HuH-7 (cell line): ENCODE measurements around the gene TTC9C.
"Not testable (repeated sequence)": the region's sequence is repeated elsewhere in the genome, so short reads cannot be mapped to it uniquely, and the experiment has no call there.

ENCODE experiments used
- DNase-seq: peaks from one replicate; pipeline ENCODE4 v3.0.0; 2011; ENCODE audit warnings: low spot score

TTC9C gene

DNA sequence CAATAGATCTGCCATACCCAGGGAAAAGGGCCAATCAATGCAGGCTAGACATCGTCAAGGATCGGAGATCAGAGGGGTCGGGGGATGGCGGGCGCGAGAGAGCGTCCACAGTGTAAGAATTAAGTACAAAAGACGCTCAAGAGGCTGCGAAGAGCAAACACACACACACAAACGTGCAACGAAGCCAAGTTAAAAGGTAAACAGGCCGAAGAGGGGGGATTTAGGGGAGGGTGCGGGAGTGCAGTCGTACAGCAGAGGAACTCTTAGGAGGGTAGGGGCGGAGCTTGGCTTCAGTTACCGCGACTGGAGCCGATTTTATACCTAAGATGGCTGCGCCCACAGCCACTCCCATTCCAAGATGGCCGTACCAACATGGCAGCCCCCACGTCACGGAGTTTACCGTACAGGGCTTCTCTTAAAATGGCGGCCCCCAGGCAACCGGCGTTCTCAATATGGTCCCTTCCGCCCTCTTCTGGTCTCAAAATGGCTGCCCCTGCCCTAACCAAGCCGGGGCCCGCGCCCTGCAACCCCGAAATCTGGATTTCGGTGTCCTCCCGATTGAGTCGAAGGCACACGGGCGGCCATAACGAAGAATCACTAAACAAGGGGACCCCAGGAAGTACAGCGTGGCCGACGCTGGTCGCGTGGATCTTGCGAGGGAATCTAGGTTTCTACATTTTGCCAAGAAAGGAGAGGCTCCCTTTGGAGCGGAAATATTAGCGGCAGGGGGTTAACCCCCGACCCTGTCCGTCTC lies 18.9 kb upstream of the TTC9C start:
- no peak for DNase-seq

DNA sequence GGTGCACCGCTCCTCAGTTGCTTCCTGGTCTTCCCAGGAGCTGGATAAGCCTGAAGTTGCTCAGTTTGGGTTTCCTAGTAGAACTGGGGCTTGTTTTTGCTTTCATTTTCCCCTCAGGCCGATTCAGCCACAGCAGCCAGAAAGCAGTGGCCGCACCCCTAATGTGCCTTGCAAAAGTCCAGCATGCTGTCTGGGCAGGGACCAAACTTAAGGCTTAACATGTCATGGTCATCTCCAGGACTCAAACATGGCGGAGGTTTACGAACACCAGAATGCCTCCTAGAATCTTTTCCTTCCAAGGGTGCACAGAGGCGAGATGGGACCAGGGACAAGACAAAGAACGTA lies 18.3 kb upstream of the TTC9C start:
- no peak for DNase-seq

DNA sequence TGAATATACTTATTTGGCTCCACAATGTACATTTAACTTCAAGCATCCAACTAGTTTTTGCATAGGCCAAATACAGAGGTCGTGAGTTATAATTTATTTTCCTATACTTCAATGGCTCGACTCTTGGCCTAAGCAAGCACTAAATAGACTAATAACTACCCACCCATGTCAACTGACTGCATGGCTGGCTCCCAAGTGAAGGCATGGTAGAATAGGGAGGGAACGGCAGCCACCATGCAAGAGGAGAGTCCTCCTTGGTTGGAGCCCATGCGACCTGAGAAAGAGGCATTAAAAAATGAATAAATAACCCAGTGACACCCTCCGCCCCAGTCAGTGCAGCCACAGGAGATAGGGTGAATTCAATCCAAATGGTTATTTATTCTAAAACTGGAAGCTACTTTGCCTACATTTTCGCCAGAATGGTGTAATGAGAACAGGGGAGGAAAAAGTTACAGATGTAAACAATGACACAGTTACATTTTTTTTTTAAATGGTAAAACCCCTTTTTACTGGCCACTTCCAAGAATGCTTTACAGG lies 15.9 kb upstream of the TTC9C start:
- no peak for DNase-seq

DNA sequence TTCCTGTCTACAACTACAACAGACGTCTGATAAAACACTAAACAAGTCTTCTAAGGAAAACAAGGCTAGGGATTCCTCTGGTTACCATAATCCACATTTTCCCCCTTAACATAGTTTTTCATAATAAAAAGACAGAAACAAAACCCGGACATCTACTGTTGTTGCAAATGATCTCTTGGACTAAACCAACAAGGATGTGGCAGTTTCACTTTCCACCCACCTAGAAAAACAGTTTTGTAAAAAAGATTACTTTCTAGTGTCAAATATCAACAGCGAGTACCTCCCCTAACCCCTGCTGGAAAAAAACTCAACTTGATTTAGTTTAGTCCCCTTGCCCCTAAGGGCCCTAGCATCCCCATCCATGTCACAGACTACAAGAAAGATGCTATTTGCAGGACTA lies 15.4 kb upstream of the TTC9C start:
- no peak for DNase-seq

DNA sequence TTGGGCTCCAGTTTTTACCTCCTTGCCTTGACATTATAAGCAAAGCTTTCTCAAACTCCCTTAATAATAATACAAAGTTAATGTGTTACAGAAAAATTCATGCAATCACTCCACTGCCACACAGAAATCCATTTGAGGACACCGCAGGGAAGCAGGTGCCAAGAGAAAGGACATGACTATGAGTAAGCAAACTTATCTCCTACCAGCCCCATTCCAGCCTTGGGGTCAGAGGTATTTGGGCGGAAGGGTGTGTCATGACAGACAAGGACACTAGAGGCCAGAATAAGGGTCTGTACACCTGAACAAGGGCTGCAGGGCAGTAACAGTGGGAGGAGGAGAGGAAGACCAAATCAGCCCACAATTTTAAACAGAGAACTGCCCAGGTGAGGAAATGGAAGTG lies 14.9 kb upstream of the TTC9C start:
- no peak for DNase-seq

DNA sequence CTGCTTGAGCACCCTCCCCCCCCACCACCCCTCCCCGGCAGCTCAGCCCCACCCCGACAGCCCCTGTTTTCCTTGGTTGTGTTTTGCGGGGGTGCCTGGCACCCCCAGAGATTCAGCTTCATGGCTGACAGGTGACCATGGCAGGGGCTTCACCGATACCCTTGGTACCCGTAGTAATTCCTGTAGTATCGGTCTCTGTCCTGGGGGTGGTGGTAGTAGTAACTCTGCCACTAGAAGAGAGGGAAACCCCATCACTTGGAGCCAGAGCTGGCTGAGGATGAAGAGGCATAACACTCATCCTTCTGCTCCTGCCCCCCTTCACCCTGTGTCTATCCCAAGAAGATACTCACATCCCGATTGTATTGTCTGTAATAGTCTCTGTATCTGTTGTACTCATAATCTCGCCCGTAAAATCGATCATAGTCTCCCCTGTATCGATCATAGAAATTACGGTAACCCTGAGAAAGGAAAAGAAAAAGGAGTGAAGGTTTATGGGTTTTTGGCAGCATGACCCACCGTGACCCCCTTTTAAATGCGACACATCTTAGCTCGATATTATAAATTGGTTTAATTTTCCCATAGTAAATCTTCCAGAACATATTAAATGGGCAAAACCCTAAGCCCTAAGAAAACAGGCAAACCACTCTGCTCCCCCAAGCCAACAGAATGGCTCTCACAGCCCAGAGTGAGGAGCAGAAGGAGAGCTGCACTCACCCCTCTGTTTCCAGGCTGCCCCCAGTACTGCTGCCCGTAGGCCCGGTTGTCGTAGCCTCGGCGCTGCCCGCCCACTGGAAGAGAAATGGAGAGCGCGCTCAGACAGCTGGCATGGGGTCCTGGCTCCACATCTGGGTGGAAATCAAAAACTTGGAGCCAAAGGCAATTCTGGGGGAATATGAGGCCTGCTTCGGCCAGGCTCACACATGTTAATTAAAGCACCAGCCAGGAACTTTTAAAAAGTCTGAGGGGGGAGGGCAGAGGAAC lies 12.8 kb upstream of the TTC9C start:
- no peak for DNase-seq

DNA sequence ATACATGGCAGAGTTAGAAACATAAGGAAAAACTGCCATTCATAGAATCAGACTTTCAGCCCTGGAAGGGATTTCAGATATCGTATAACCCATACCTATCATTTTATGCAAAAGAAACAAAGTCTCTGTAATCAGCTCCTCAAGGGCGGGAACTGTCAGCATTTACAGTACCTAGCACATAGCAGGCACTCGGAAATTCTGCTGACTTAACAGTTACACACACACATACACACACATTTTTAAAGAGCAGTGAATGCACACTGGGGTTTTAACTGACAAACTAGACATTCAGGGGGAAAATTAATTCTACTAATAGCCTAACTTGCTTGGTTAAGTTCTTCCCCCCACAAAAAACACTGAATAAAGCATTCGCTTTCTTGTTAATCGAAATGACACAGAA lies 12.1 kb upstream of the TTC9C start:
- no peak for DNase-seq

DNA sequence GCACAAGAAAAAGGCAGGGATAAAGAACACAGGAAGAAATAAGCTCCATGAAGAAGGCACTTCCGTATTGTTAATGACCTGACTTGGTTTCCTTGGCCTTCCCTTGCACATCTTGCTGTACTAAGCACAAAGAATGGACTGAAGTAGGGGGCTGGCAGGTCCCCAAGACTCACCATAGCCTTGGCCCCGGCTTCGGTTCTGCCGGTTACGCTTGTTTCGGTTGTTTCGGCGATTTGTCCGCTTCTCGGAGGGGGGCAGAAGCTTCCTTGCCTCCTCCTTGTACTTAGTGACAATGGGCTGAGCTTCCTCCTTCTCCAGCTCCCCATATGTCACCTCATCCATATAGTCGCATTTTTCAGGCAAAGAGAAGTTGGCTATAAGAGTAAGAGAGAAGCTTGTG lies 11.5 kb upstream of the TTC9C start:
- no peak for DNase-seq

DNA sequence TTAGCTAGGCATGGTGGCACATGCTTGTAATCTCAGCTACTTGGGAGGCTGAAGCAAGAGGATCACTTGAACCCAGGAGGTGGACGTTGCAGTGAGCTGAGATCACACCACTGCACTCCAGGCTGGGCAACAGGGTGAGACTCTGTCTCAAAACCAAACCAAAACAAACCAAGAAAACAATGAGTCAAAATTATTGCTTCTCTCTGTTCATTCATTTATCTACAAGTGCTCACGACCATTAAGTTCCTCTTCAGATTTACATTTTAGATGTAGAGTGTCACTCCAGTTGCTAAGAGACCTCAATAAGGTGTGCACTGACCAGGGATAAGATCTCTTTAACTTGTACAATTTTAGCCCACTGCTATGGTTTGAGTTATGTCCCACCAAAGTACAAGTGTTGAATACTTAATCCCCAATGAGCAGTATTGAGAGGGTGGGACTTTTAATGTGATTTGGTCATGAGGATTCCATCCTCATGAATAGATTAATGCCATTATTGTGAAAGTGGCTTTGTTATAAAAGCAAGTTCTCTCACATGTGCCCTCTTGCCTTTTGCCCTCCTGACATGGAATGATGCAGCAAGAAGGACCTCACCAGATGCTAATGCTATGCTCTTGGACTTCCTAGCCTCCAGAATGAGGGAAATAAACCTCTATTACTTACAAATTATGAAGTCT lies 8.8 kb upstream of the TTC9C start:
- DNase-seq = no peak

DNA sequence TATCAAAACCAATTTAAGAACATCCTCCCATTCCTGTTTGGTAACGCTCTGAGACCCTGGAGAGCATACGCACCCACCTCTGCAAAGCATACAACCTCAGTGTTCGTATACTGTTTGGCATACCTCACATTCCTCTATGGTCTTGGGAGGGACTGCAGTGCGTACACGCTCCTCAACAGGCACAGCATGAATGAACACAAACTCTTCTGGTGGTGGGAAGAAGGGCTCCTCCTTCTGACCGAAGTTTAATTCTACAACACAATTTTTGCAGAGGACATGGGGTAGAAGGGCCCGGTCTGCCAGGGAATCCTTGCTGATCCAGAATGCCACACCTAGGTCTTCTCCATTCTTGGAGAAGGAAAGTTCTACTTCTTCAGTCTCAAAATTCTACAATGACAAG lies 6.3 kb upstream of the TTC9C start:
- DNase-seq = peak; percentile 29

DNA sequence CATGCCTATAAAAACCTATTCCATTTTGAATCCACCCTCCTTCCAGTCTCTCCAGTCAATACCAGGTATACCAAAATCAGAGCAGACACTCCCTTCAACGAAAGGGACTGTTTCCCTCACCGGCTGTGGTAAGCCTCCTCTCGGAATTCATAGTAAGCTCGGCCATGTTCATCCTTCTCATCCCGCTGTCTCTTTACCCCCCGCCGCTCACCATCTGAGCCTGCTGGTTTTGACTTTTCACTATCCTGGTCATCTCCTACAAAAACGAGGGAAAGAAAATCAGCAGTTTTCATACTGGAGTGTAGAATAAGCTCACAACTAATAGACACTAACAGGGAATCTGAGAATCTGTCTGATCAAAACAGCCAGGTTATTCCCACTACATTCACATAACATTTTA lies 4.1 kb upstream of the TTC9C start:
- no peak for DNase-seq

DNA sequence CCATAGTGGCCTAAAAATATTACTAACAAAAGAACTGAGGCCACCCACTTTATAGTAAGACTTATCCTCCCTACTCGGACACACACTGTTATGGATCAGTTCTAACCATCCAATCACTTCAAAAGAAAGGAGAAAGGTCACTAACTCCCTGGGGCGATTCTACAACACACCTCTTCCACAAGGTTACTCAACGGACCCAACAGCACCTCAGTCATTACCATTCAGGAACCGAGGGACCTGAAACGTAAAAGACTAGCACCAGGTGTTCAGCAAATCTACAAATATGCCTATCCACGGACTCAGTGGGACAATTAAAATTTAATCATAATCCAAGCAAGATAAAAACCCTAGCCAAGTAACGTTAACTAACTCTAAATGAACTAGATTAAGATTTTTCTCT lies 2.6 kb upstream of the TTC9C start:
- no peak for DNase-seq

DNA sequence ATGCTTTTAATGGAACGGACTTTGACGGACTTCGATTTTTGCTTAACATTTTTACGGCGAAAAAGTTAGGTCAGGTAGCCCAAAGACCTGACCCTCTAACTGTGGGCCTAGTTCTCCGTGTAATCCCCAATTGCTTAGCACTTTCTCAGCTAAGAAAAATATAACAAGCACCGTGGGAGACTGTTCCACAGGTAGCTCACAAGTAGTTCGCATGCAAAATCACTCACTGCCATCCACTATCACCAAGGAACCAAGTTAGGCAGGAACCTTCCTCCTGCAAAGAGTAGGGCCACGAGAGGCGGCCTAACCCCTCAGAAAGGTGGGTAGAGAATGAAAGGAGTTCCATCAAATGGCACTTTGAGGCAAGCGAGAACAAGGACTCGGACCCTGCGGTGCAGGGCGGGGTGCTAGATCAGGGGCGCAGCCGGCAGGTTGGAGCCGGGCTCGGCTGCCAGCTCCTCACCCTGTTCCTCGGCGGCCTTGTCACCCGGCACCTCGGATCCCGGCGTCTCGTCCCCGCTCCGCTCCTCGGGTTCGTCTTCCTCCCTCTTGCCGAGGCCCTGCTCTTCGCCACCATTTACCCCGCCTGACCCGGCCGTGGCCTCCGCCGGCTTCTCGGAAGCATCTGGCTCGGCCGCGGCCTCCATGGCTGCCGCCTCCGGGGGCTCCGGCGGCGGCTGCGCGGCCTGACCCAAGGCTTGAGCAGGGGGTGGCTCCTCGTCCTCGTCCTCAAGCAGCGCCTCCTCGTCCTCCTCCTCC lies 2.0 kb upstream of the TTC9C start:
- no peak for DNase-seq

DNA sequence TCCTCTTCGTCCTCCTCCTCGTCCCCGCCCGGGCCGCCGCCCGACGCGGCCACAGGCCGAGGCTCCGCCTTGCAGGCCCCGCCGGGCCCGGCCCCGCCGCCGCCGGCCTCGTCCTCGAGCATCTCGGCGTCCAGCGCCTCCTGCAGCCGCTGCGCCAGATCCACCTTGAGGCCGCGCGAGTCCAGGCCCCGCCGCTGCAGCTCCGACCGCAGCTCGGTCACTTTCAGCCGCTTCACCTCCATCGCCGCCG lies 1.4 kb upstream of the TTC9C start:
- DNase-seq = no peak

DNA sequence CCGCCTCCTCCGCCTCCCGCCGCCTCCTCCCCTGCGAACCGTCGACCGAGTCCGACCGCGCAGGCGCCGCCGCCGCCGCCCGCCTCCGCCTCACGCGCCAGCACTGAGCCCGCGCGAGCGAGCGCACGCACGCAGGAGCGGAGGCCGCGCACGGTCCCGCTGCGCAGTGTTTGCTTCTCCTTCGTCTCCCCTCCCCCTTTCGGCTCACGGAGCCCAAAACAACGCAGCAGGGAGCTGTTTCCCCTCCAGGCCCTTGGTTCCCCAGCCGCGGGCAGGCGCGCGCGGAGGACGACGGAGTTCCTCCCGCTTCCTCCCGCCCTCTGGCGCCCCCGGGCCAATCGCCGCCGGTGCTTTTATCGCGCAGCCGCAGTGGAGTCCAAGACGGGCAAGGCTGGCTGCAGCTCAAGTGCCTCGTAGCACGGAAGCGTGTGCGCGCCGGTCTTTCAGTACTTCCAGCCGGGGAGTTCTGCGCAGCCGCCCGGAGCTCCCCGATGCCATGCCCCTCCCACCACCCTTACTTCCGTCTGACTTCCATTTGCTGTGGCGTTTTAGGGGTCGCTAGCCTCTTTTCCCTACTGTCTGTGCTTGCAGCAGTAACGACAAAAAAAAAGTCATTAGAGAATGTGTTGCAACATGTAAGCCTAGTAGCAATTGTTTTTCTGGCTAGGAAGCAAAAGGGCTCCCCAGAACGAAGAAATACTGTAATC lies 968 bp upstream of the TTC9C start, which contains the start of gene HNRNPUL2:
Gene HNRNPUL2 (minus strand): TSS at position 293 of the 707 bp plus-strand sequence. CDS start 301 bp downstream, outside the sequence.
- peak; percentile 96 for DNase-seq

DNA sequence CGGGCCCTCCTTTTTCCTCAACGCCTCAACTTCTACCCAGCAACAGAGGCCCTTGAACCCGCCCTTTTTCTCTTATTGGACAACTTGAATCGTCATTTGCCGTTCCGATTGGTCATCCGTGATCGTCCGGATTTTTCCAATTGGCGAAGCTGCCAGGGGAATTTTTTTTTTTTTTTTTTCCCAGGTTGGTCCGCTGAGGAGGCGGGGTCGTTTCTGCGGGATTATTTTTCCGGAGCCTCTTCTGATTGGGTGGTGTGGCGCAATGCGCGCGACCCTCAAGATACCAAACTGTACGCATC lies 465 bp upstream of the TTC9C start:
- DNase-seq = peak; percentile 84

DNA sequence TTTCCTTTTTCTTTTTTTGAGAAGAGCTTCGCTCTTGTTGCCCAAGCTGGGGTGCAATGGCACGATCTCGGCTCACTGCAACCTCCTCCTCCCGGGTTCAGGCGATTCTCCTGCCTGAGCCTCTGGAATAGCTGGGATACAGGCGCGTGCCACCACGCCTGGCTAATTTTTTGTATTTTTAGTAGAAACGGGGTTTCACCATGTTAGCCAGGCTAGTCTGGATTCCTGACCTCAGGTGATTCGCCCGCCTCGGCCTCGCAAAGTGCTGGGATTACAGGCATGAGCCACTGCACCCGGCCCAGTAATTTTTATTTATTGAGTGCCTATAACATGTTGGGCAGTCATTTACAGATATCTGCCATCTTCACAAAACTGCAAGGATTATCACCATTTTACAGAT lies 1.8 kb downstream of the TTC9C start:
- not testable (repeated sequence) for DNase-seq

DNA sequence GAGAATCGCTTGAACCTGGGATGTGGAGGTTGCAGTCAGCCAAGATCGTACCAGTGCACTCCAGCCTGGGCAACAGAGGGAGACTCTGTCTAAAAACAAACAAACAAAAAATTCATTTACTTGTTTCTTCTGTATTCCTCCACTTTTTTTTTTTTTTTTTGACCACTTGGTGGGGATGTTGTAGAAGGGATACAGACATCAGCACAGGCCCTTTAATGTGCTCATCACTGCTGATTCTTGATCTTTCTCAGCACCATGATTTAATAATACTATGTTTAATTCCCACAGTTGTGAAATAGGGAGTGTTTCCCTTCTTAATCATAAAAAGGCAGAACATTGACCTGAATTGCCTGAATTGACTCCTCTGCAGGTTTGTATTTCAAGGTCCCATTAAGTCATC lies 4.5 kb downstream of the TTC9C start:
- no peak for DNase-seq

DNA sequence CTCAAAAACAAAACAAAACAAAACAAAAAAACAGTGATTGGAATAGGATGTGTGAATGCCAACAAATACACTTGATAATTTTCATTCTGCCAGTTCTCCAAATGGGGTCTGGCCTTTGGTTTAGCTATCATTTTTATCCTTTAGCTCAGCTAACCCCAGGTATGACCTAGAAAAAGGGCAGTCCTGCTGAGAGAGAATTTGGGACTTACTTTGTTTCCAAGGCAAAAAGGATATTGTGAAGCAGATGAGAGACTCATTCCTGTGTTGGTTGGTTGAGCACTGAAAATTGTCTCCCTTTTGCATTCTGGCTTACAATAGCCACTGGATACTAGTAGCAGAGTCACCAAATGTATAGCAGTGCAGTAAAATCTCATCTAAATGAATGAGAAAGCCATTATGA lies 8.9 kb downstream of the TTC9C start:
- no peak for DNase-seq

DNA sequence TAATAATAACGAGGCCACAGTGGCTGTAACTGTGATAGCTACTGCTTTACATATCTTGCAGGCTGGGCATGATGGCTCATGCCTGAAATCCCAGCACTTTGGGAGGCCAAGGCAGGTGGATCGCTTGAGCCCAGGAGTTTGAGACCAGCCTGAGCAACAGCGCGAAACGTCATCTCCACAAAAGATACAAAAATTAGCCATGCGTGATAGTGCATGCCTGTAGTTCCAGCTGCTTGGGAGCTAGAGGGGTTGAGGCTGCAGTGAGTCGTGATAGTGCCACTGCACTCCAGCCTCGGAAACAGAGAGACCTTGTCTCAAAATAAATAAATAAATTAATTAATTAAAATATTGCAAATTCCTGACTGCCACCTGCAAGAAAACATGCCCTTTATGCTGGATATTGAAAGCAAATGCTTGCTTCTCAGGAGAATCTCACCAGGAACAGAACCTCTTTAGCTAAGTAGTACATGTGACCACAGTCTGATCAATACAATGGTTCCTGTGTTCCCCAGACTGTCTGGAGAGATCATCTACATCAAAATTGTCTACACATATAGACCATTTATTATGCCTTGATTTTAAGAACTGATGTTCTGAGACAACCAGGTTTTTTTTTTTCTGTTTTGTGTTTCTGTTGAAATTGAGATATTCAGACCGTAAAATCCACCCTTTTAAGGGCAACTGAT lies 19.3 kb downstream of the TTC9C start:
- DNase-seq = no peak

DNA sequence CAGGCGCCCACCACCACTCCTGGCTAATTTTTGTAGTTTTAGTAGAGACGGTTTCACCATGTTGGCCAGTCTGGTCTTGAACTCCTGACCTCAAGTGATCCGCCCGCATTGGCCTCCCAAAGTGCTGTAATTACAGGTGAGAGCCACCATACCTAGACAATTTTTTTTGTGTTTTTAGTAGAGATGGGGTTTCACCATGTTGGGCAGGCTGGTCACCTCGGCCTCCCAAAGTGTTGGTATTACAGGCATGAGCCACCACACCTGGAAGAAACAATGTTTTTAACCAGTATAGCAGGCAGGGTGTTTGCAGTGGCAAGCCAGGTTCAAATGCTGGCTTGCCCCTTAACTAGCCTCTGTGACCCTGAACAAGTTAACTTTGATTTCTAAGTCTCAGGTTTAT lies 21.6 kb downstream of the TTC9C start:
- DNase-seq = not testable (repeated sequence)
